Spleen (tissue), 11 donors: ENCODE results near the gene PIP4P1. TPM values are rescaled to one million over a fixed set of nuclear protein-coding genes. Genes with fewer than 3 reads are reported as not detected.
"Not testable (repeated sequence)": the region's sequence is repeated elsewhere in the genome, so short reads cannot be mapped to it uniquely, and the experiment has no call there.

ENCODE experiments used
- DNase-seq: peaks from one replicate; pipeline ENCODE4 v3.0.0-alpha.2; 2020
- H3K27ac ChIP-seq, 8 donors: fragments of 200-600 bp; sonication (generic) in 7 of 8; 1 replicate in 4 of 8; 2 replicates in 4 of 8; pipeline versions ENCODE4 v1.5.0 to v1.8.0; 2016 to 2021; ENCODE audit warnings: inconsistent platforms in 4 of 8, mild to moderate bottlenecking in 4 of 8, moderate library complexity in 1 of 8
- H3K27me3 ChIP-seq, 7 donors: fragments of 200-600 bp; sonication (generic) in 6 of 7; replicated peaks in 1 of 7; 1 replicate in 4 of 7; 2 replicates in 3 of 7; pipeline versions ENCODE4 v1.5.0 to v1.8.0; 2016 to 2021; ENCODE audit warnings: inconsistent platforms in 3 of 7, mild to moderate bottlenecking in 1 of 7
- H3K36me3 ChIP-seq, 6 donors: fragments of 200-600 bp; sonication (generic) in 5 of 6; 1 replicate in 4 of 6; 2 replicates in 2 of 6; pipeline versions ENCODE4 v1.5.0 to v1.8.0; 2016 to 2021; ENCODE audit warnings: inconsistent platforms in 2 of 6
- H3K4me1 ChIP-seq, 6 donors: fragments of 200-600 bp; sonication (generic) in 5 of 6; 1 replicate in 3 of 6; 2 replicates in 3 of 6; pipeline versions ENCODE4 v1.5.0 to v1.8.0; 2016 to 2021; ENCODE audit warnings: inconsistent platforms in 3 of 6
- H3K4me3 ChIP-seq, 8 donors: fragments of 200-600 bp; sonication (generic) in 7 of 8; 1 replicate in 4 of 8; 2 replicates in 4 of 8; pipeline versions ENCODE4 v1.5.0 to v1.8.0; 2016 to 2021; ENCODE audit warnings: inconsistent platforms in 4 of 8, mild to moderate bottlenecking in 4 of 8, moderate library complexity in 2 of 8
- H3K9me3 ChIP-seq, 8 donors: fragments of 200-600 bp; sonication (generic) in 7 of 8; 1 replicate in 4 of 8; 2 replicates in 4 of 8; pipeline versions ENCODE4 v1.5.0 to v1.8.0; 2016 to 2021; ENCODE audit warnings: inconsistent platforms in 4 of 8
- POLR2A ChIP-seq, 3 donors: fragments of 450-650 bp; IDR thresholded peaks; one replicate each; pipeline ENCODE4 v1.5.1; 2017; ENCODE audit warnings: antibody characterized with exemption in 3 of 3, mild to moderate bottlenecking in 1 of 3
- POLR2AphosphoS5 ChIP-seq, 3 donors: sonication (generic); formaldehyde crosslinking; IDR thresholded peaks; one replicate each; pipeline ENCODE4 v1.5.1; 2017; ENCODE audit warnings: antibody characterized with exemption in 3 of 3
- WGBS, 5 donors: extraction: QIAGEN DNeasy Blood & Tissue Kit in 3 of 5; methylation state at CpG; one replicate each; pipeline versions ENCODE4 v1.1.5 to v1.1.7; 2013 to 2018; 5-methylcytosine and 5-hydroxymethylcytosine counted together
- intact Hi-C: fragments of 100-400 bp; cut with DNase I; formaldehyde crosslinking; loops from one replicate; pipeline ENCODE4 v1.15.0; 2023; ENCODE audit warnings: low total_unique reads
- polyA plus RNA-seq, 3 donors: library from polyadenylated mRNA; stranded (reverse); fragments of 200-250 nt; gene quantifications; one replicate each; pipeline ENCODE4 v1.2.1, GENCODE V29; 2013
- total RNA-seq, 7 donors: library from RNA; depleted of rRNA in 3 of 7; stranded (reverse); fragments of >200 nt in 3 of 7; fragmentation: NEBNext Ultra II Directional in 4 of 7; extraction: Animal tissue kit (Norgen Biotek cat#: 25700) in 4 of 7; gene quantifications; one replicate each; pipeline versions ENCODE4 v1.1.0 to v1.2.1, GENCODE V29; 2016 to 2021
- TF ChIP-seq, protein P1 (sequence below), 11 experiments: fragments of 200-600 bp in 7 of 11; fragments of 450-650 bp in 4 of 11; sonication (generic) in 4 of 11; IDR thresholded peaks in 8 of 11; conservative IDR thresholded peaks in 3 of 11; 1 replicate in 7 of 11; 2 replicates in 4 of 11; pipeline versions ENCODE4 v1.4.0 to v1.8.0; 2016 to 2021; ENCODE audit warnings: antibody characterized with exemption in 11 of 11, inconsistent platforms in 4 of 11, mild to moderate bottlenecking in 1 of 11
- donor health status: healthy with polysubstance abuse.
- donor health status: DM: no; HTN: no; CAD: no; lungs with moderate emphysema.
- donor health status: DM: no; HTN: no; CAD: no.
- donor health status: Bipolar disorder and iron deficiency.
- donor health status: healthy.
- donor health status: DM: no; HTN: no; CAD: no.
- donor health status: DM: yes; HTN: yes; CAD: no.

The PIP4P1 gene
- total and polyA plus RNA-seq, 10 donors = 32.5 to 79.6 (median 39.5) TPM

DNA sequence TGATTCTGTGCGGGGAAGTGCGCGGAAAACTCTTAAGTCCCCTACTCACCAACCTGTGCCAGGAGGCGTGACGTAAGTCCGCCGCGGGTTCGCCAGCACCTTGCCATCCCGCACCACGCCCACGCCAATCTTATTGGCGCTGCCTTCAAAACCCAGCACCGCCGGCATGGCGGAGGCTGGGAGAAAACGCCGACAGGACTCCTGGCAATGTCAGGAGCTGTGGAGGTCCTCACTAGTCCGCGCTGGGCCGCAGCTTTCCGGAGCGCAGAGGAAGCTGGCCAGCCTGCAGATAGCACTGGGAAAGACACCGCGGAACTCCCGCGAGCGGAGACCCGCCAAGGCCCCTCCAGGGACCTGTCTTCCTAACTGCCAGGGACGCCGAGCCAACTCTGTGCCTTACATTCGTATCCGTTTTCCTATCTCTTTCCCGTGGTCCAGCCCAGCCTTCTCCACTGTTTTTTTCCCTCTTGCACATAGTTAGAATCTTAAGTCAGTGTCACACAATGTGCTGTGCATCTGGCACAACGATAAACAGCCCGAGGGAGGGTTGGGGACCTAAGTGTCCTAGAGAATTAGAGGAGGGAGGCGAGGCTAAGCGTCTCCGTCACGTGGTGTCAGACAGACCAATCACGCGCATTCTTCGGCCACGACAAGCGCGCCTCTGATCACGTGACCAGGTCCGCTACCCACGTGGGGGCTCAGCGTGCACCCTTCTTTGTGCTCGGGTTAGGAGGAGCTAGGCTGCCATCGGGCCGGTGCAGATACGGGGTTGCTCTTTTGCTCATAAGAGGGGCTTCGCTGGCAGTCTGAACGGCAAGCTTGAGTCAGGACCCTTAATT lies 6.5 kb downstream of the PIP4P1 start, which contains the start of the genes APEX1 and OSGEP:
Gene APEX1, plus strand, starts transcription at position 711 of the 839 bp plus-strand sequence. CDS start 420 bp downstream, outside the sequence.
Gene OSGEP, minus strand, starts transcription at position 297 of the 839 bp plus-strand sequence. Its CDS starts 129 bp downstream, at position 168.
- H3K4me1 ChIP-seq = peaks cover 35 to 71% (median 59%) of the 10 kb centered on the region in 6 donors
- H3K9me3 ChIP-seq = no peaks in the 10 kb centered on the region
- intact Hi-C loops = no loop called here
- peak within 1 kb of the TSS; percentile 89 to 97 (median 94) for H3K27ac ChIP-seq
- H3K4me3 ChIP-seq = peak within 1 kb of the TSS; percentile 74 to 98 (median 88)
- peak; percentile 99 for DNase-seq
- 0 to 1% (median 0%) methylated on average over 42 to 56 of the region's 56 CpGs for WGBS, 5 donors
- peaks cover 7 to 72% (median 63%) of the 10 kb centered on the region in 6 donors for H3K36me3 ChIP-seq
- TF ChIP-seq POLR2AphosphoS5 (IDR thresholded peaks at IDR 0.05) (peak; percentile 93 to 97 (median 95)), POLR2A (IDR thresholded peaks at IDR 0.05) (peak; percentile 36 to 82 (median 36))
- TF ChIP-seq, protein P1, sequence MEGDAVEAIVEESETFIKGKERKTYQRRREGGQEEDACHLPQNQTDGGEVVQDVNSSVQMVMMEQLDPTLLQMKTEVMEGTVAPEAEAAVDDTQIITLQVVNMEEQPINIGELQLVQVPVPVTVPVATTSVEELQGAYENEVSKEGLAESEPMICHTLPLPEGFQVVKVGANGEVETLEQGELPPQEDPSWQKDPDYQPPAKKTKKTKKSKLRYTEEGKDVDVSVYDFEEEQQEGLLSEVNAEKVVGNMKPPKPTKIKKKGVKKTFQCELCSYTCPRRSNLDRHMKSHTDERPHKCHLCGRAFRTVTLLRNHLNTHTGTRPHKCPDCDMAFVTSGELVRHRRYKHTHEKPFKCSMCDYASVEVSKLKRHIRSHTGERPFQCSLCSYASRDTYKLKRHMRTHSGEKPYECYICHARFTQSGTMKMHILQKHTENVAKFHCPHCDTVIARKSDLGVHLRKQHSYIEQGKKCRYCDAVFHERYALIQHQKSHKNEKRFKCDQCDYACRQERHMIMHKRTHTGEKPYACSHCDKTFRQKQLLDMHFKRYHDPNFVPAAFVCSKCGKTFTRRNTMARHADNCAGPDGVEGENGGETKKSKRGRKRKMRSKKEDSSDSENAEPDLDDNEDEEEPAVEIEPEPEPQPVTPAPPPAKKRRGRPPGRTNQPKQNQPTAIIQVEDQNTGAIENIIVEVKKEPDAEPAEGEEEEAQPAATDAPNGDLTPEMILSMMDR (IDR thresholded peaks at IDR 0.05 in 8 of 11, conservative IDR thresholded peaks at IDR 0.05 in 3 of 11) = peak in 4 of 11 experiments; percentile 18 to 30 (median 20)
- no peaks in the 10 kb centered on the region for H3K27me3 ChIP-seq

DNA sequence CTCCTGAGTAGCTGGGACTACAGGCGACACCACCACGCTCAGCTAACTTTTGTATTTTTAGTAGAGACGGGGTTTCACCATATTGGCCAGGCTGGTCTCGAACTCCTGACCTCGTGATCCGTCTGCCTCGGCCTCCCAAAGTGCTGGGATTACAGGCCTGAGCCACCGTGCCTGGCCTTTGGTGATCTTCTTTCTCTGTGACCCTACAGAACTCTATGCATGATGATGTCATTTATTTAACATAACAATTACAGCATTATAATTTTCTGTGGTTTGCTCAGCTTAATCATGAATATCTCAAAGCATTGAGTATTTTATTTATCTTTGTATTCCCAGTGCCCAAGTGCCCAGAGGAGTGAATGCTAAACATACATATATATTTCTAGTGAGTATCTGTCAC lies 8.4 kb downstream of the PIP4P1 start:
- H3K27me3 ChIP-seq, H3K9me3 ChIP-seq, DNase-seq, H3K4me3 ChIP-seq, intact Hi-C loops: not testable (repeated sequence)
- WGBS, 5 donors = 90 to 96% (median 94%) methylated on average over 8 of the region's 8 CpGs
- peaks cover 29 to 52% (median 41%) of the 10 kb centered on the region in 6 donors for H3K4me1 ChIP-seq
- H3K27ac ChIP-seq = peak overlapping the region in 1 of 8 donors; percentile 96
- peaks cover 4 to 72% (median 63%) of the 10 kb centered on the region in 6 donors for H3K36me3 ChIP-seq

DNA sequence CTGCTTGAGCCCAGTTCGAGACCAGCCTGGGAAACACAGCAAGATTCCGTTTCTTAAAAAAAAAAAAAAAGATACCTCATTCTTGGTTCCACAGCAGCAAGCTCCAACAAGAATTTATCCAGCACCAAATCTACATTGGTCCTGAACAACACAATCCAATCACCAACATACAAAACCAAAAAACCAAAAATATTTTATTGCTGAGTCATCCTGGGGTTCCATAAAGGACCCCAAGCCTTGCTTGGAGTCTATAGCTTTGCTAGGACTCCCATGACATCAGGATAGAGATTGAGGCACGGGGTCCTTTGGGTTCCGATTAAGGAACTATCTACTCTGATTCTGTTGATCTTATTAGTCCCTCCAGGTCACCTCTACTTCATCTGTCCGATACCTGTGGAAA lies 14.3 kb downstream of the PIP4P1 start:
- TF ChIP-seq POLR2A (IDR thresholded peaks at IDR 0.05) = no peak
- TF ChIP-seq POLR2AphosphoS5 (IDR thresholded peaks at IDR 0.05) = no peak
- TF ChIP-seq, protein P1 (IDR thresholded peaks at IDR 0.05 in 8 of 11, conservative IDR thresholded peaks at IDR 0.05 in 3 of 11) = no peak
- no peaks in the 10 kb centered on the region for H3K9me3 ChIP-seq
- H3K36me3 ChIP-seq = peaks cover under 1 to 74% (median 65%) of the 10 kb centered on the region in 6 donors
- peaks cover 0 to 9% (median 4%) of the 10 kb centered on the region in 6 donors for H3K4me1 ChIP-seq
- H3K27me3 ChIP-seq = no peaks in the 10 kb centered on the region
- no peak overlapping the region for H3K4me3 ChIP-seq
- 97 to 98% (median 98%) methylated on average over 5 of the region's 5 CpGs for WGBS, 5 donors
- intact Hi-C loops = no loop called here
- DNase-seq = no peak
- peak overlapping the region in 2 of 8 donors; percentile 22 to 25 for H3K27ac ChIP-seq

DNA sequence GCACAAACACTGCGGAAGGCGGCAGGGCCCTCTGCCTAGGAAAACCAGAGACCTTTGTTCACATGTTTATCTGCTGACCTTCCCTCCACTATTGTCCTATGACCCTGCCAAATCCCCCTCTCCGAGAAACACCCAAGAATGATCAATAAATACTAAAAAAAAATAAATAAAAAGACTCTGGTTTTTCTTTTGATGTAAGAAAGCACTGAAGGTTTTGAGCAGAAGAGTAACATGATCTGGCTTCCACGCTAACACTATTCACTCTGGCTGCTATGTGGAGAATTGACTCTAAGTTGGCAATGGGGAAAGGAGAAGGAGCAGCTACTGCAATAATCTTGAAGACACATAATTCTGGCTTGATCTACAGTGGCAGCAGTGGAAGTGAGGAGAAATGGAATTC lies 17.6 kb downstream of the PIP4P1 start:
- intact Hi-C loops, H3K4me3 ChIP-seq, DNase-seq, H3K27me3 ChIP-seq, H3K9me3 ChIP-seq: not testable (repeated sequence)
- H3K27ac ChIP-seq = peak overlapping the region in 1 of 8 donors; percentile 4
- 59 to 95% (median 83%) methylated on average over 2 to 4 of the region's 4 CpGs for WGBS, 5 donors
- H3K4me1 ChIP-seq = peaks cover 15 to 39% (median 23%) of the 10 kb centered on the region in 6 donors
- peaks cover 0 to 42% (median 32%) of the 10 kb centered on the region in 6 donors for H3K36me3 ChIP-seq

DNA sequence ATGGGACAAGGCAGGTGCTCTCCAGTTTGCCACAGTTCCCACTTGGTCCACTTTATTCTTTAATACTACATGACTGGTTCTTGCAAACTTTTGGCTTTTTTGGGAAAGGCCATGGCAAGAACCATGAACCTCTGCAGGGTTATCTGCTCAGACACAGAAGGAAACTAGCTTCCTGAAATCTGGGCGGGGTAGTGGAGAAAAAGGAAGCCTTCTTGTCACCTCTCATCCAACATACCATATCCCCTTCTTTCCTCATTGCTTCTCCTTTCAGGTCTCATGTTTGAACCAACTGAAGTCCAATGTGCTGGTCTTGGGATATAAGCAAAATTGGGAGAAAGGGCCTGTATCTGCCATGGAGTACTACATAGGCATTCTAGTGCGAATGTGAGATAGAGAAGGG lies 19.8 kb downstream of the PIP4P1 start:
- 51 to 68% (median 63%) methylated on average over 2 of the region's 2 CpGs for WGBS, 5 donors
- Histone ChIP-seq H3K27ac (peak overlapping the region; percentile 15 to 76 (median 69)), H3K27me3 (no peaks in the 10 kb centered on the region), H3K36me3 (peaks cover 0 to 20% (median 10%) of the 10 kb centered on the region in 6 donors), H3K4me1 (peaks cover 15 to 59% (median 32%) of the 10 kb centered on the region in 6 donors), H3K4me3 (no peak overlapping the region), H3K9me3 (no peaks in the 10 kb centered on the region)
- TF ChIP-seq, protein P1 (IDR thresholded peaks at IDR 0.05 in 8 of 11, conservative IDR thresholded peaks at IDR 0.05 in 3 of 11) = no peak
- TF ChIP-seq POLR2AphosphoS5 (IDR thresholded peaks at IDR 0.05) (no peak), POLR2A (IDR thresholded peaks at IDR 0.05) (no peak)
- intact Hi-C loops = no loop called here
- DNase-seq = no peak
